NB4 (cell line): ENCODE measurements around the gene MAST4.

ENCODE experiments used
- CTCF ChIP-seq: IDR thresholded peaks from one replicate; pipeline ENCODE4 v1.5.1; 2012; ENCODE audit warnings: low read depth, low read length
- MAX ChIP-seq: IDR thresholded peaks from 2 replicates; pipeline ENCODE4 v1.6.1; 2011; ENCODE audit warnings: low read depth, low read length
- MYC ChIP-seq: IDR thresholded peaks from 2 replicates; pipeline ENCODE4 v1.6.1; 2011; ENCODE audit warnings: low read depth, low read length
- POLR2A ChIP-seq: IDR thresholded peaks from 2 replicates; pipeline ENCODE4 v1.6.1; 2011; ENCODE audit warnings: mild to moderate bottlenecking; ENCODE audit not compliant: insufficient read length; ENCODE audit errors: extremely low read depth

- TF ChIP-seq CTCF (no peak), POLR2A (no peak), MYC (no peak), MAX (no peak)
Observed at GRCh38 chr5:66912787-66913186, 316.6 kb downstream of the MAST4 start.
